NOMO-1 (cell line): ENCODE measurements around the gene CACNA1E.

Experiments
- DNase-seq, 2 experiments: peaks; one replicate each; lab custom pipeline; 2025; ENCODE audit not compliant: unreplicated experiment in 2 of 2; lab: John Stamatoyannopoulos, UW

CACNA1E gene

GRCh38 chr1:181559142-181559541, 75.8 kb downstream of the CACNA1E start:
- DNase-seq, result no peak

DNA sequence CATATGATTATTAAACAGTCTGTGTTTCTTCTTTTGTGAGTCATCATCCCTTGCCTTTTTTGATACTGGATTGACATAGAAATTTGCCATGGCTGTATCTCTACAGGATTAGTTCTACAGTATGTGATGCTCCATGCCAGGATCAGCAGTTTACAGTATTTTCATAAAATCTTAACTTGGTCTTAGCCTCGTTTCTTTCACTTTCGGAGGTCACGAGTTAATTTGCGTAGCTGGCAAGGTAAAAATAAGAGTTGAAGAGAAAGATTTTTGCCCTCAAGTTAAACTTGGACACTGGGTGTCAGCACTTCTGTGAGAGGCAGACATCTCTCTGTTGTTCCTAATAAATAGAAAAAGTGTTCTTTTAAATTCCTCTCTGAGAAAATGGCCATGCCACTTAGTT, 79.1 kb downstream of the CACNA1E start:
- DNase-seq, result no peak

DNA sequence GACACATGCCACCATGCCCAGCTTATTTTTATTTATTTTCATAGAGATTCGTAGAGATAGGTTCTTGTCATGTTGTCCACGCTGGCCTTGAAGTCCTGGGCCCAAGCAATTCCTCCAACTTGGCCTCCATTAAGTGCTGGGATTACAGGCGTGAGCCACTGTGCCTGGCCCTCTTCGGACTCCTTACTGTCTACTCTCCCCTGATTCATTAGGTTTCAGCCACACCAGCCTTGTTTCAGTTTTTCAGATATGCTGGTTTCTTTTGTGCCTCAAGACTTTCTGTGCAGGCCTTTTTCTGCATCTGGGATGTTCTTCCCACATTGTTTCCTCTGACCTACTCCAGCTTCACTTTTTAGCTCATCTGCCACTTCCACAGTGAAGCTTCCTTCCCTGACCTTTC, 85.4 kb downstream of the CACNA1E start:
- no peak for DNase-seq

DNA sequence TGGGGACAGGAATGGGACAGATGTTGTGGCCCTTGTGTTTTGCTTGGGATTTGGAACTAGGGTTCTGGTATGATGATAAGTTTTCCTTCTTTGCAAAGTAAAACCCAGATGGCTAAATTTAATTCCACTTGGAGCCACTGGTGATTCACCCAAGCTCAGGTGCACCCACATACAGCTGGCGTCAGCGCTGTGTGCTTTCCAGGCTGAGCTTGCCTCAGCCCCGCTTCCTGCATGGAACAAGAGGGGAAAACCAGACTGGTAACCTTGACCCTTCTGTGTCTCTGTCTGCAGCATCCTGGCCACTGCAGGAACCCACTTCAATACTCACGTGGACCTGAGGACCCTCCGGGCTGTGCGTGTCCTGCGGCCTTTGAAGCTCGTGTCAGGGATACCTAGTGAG, 94.2 kb downstream of the CACNA1E start:
- no peak for DNase-seq

DNA sequence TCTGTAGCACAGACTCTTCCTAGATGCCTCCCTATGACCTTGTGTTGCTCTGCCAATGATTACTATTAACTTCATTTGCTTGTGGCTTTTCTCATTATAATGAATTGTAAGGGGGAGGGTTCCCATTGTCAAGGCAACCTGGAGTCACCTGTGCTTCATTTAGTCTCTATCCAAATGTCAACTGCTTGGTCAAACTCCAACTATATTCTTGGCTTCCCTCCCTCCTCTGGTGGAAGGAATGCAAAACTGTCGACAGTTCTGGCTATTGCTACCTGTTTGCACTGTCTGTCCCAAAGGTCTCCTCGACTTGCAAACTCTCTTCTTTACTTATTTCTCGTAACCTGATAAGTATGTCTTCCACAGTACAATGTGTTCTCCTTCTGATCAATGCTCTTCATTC, 100.3 kb downstream of the CACNA1E start:
- DNase-seq, result no peak

DNA sequence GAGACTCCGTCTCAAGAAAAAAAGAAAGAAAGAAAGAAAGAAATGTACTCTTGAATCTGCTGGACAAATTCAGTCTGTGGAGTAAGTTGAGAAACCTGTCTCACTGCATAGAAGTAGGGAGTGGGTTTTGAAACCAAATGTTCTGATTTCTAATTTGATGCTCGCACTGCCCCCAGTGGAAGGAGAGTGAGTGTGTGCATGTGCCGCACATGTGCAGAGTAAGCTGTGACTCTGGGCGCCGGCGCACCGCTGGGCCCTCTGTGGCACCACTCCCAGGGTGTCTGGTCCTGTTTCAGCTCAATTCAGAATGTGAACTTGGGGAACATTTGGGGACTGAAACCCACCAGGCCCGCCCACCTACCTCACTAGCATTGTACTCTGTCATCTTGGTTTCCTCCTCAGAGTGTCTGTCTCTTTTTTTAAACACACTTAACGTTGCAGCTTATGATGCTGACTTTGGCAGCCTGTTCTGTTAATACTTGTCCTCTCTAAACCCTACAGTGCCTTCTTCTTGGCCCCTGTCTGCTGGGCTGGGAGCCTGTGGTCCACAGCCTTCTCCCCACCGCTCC, 104.6 kb downstream of the CACNA1E start:
- DNase-seq, result no peak

- no peak for DNase-seq
These were observed 105.3 kb downstream of the CACNA1E start for GRCh38 chr1:181588631-181589030.

GRCh38 chr1:181592255-181592859, 109.0 kb downstream of the CACNA1E start:
- DNase-seq, result no peak

GRCh38 chr1:181593042-181593441, 109.7 kb downstream of the CACNA1E start:
- no peak for DNase-seq

DNA sequence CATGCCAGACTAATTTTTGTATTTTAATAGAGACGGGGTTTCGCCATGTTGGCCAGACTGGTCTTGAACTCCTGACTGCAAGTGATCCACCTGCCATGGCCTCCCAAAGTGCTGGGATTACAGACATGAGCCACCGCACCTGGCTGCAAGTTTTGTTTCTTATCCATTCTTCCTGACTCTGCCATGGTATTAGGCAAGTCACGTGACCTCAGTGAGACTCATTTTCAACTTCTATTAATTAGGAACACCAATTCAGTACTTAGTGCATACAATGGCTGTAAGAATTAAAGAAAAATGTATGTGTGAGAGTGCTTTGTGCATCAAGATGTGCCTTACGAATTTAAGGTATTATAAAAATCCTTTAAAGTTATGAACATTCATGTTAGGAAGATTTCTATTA, 111.2 kb downstream of the CACNA1E start:
- DNase-seq, result no peak

- DNase-seq, result no peak
These were observed 111.9 kb downstream of the CACNA1E start for GRCh38 chr1:181595234-181595633.

- no peak for DNase-seq
These were observed 118.1 kb downstream of the CACNA1E start for GRCh38 chr1:181601186-181601950.

GRCh38 chr1:181603735-181604410, 120.6 kb downstream of the CACNA1E start:
- DNase-seq, result no peak

DNA sequence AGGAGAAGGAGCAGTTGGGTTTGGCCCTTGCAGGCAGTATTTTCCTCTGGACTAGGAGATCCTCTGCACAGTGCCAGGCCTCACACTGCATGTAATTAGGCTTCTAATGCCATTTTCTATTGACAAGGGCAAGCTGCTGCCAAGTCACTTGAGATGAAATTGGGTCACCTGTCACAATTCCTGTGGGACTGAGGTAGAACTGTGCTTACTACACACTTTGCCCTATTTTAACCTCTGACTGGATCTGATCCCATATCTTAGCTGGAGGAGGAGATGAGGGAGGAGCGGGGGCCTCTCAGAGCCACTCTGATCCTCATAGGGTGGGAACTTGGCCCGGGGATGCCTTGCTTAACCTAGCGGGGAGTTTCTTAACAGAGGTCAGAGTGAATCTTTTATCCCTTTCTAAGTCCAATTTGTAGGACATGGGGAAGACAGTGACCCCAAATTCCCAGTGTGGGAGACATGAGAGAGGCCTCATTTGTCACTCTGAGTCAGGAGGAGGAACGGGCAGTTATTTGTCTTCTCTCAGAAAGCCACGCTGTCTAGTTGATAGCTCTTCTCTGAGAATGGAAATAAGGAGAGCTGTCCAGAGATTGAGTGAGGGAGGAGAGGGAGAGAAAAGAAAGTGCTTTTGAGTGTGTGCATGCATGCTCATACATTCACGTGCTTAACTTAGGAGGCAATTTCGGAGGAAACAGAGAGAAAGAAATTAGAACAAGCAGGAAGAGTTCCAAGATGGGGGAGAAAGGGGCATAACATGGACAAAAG, 121.3 kb downstream of the CACNA1E start:
- no peak for DNase-seq

DNA sequence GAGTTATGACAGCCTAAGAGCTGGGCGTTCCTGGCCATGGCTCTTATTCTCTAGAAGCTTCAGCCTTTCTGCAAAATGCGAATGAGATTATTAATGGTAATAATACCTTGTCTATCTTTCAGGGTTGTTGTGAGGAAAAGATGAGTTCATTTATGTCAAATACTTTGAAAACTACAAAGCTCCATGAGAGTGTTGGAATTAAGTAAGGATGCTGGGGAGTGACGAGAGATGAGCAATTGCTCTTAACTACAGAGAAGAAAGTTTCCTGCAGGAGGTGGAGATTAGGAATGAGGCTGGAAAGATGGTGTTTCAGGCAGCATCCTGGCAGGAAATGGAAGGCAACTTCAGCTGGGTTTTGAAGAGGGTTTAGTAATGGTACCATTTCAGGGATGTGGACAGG, 124.2 kb downstream of the CACNA1E start:
- DNase-seq, result no peak

DNA sequence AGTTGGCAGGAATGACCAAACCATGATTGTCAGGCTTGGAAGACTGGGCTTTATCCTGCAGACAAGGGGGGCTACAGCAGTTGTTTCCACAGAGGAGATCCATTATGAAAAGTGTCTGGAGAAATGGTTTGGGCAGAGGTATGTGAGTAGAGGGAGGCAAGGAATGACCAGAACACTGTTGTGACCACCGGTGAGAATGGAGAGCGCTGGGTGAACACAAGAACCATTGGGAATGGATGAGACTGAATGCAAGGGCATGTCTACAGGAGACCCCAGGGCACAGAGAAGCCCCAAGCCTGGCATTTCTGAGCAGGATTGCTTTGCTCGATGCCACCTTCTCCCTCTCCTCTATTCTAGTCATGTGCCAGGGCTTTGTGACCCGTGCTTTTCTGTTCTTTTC, 125.1 kb downstream of the CACNA1E start:
- no peak for DNase-seq

- DNase-seq, result no peak
These were observed 125.6 kb downstream of the CACNA1E start for GRCh38 chr1:181608948-181609347.

GRCh38 chr1:181612100-181612499, 128.8 kb downstream of the CACNA1E start:
- DNase-seq, result no peak

DNA sequence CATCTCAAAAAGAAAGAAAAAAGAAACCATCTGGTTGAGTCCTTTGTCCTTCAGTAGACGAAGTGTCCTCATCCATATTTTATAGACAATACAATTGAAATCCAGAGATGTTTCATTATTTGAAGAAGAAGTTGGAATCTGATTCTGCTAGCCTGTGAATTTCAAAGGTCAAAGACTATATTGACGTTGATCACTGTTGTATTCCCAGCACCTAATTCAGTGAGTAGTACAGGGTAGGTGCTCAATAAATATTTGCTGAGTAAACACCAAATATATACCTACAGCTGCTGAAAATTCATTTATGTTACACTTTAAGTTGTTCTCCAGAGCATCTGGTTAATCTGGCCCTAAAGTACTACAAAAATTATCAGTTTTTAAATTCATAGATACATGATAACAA, 135.2 kb downstream of the CACNA1E start:
- DNase-seq, result no peak

GRCh38 chr1:181620183-181620582, 136.9 kb downstream of the CACNA1E start:
- DNase-seq, result no peak

GRCh38 chr1:181623850-181624249, 140.5 kb downstream of the CACNA1E start:
- DNase-seq, result no peak
